ENCODE data around the gene INPP5A.
A peak's percentile ranks its signal among the peaks of the same experiment; 100 is the strongest.
"Not testable (repeated sequence)": the region's sequence is repeated elsewhere in the genome, so short reads cannot be mapped to it uniquely, and the experiment has no call there.

Gene INPP5A

DNA sequence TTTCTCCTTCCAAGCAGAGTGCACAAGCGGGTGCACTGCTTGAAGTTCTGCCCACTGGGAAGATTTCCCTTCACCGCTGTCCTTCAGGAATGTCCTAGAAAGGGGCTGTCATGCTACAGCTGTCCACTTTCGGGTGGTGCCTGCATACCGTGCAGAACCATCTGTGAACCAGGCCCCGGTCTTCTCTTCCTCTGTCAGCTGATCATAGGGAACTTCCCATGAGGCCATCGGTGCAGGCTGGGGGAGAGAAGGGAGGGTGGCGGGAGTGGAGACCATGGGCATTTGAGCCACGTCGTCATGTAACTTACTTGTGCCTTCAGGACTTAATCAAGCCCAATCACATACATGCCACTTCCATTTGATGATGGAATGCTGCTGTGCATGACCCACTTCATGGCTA is 136.7 kb downstream of the INPP5A start:
- no peak for DNase-seq (ENCODE audit: low read depth, low spot score)

DNA sequence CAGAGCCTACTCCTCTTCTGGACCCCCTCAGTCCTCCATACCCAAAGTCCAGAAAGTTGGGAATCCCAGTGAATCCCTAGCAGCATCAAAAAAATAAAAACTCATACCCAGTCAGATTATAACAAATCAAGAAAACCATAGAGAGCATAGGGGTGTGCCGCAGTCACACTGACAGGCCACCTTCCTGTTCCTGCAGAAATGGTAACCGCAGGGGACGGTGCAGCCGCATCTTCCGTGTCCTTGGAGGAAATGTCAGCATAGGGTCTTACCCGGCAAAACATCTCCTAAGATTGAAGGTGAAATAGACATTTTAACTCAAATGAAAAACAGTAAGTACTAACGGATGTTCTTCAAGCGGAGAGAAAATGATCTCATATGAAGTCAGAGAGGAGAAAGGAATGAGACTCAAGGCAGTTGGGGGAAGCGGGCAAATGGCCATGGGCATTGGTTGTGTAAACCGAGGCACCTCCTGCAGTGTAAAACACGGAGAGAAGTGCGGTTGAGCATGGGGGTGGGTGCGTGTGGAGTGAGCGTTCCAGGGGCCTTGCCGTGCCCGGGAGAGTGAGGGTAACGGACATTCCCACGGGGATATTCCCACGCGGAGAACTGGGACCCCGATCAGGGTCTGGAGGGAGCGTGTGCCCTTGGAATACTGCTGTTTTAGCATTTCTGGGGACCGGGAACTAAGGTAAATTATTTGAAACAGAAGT is 137.6 kb downstream of the INPP5A start:
- DNase-seq (ENCODE audit: low read depth, low spot score) = no peak

- DNase-seq (ENCODE audit: low read depth, low spot score) = no peak
These were observed 138.8 kb downstream of the INPP5A start for GRCh38 chr10:132676193-132676891.

DNA sequence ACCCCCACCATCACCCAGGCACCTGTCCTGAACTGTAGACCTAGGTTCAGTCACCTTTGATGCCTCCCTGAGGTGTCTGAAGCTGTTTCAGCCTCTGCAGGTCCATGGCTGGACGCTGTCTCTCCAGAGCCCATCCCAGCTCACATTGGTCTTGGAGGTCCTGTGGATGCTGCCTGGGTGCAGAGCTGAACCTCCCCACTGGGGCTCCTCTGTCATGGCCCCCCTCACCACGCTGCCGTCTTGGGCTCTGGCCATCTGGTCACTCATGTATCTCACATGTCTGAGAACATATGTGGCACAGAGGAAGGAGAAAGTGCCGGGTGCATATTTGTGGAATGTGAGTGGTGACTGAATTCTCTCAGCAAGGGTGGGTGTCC is 139.5 kb downstream of the INPP5A start:
- DNase-seq (ENCODE audit: low read depth, low spot score) = no peak

DNA sequence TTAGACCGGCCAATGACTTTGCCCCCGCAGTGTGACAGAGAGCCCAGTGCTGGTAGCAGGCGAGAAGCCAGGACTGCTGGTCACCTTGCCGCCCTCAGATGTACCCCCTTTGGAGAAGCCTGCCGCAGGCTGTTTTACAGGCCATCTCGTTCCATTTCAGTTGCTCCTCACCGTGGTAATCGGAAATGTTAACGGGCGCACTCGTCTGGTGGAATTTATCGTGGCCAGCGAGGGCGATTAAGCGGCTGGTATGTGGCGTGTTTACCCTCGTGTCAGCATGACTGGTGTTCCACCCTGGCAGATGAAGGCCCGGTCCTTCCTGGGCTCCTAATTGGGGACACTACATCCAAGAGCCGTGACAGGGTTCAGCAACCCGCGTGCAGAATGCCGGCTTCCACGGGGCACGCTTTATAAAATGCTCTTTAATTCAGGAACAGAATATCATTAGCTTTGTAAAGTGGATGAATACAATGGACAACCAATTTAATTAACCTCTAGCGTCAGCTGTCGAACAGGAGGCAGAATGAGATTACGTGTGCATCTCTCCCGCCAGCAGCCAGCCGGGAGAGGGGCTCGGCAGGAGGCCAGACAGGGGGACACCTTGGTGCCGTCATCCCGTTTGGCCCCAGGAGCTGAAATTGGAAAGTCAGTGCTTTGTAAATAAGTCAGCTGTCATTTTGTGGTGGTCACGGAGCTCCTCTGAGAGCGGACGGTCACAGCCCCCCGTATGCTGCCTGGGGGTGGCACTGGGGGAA is 140.1 kb downstream of the INPP5A start:
- peak; percentile 81 for DNase-seq (ENCODE audit: low read depth, low spot score)

DNA sequence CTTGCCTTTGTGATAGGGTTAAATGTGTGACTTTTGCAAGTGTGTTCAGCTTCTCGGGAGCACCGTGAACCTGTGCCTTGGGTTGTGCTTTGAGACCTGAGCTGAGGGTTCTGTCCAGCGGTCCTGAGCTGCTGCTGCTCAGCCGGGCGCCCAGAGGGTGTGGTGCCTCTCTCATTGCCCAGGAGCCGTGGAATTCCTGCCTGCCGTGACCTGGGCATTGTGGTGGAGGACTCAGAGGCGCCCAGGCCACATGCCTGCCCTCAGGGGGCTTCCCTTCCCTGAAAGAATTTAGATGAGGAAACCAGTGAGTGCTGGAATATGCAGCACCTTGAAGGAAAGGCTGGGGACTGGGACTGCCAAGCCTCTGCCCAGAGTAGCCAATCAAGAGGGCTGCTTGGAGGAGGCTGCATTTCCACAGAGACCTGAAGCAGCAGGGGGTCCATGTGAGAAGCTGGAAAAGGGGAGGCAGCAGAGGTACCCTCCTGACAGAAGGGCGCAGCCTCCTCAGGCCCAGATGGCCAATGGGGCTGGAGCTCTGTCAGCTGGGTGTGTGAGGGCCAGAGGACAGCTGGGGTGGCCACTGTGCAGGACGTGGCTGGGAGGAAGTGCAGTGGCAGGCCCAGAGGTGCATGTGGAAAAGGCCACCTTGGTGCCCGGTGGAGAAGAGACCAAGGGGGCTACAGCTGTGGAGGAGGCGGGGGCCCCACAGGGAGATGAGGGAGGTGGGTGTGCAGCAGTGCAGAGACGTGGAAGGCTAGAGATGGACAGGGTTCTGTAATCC is 141.0 kb downstream of the INPP5A start:
- DNase-seq (ENCODE audit: low read depth, low spot score) = no peak

DNA sequence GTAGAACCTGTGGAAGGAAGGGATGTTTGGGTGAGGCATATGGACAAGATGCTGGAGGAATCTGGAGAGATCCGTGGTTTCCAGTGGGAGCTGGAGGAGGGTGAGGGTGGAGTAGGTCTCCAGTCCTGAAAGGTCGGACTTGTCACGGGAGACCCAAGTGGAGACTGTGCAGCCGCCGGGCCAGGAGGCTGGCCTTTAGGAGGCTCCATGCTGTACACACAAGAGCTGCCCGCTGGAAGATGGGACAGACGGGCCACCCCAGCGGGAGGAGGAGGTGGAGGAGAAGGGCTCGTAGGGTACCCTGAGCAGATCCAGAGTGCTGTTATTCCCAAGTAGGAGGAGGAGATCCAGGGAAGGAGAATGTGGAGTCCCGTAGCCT is 141.6 kb downstream of the INPP5A start:
- DNase-seq (ENCODE audit: low read depth, low spot score) = no peak

- DNase-seq (ENCODE audit: low read depth, low spot score) = no peak
These were observed 142.1 kb downstream of the INPP5A start for GRCh38 chr10:132679640-132680039.

GRCh38 chr10:132680741-132681140 is 143.2 kb downstream of the INPP5A start:
- not testable (repeated sequence) for DNase-seq (ENCODE audit: low read depth, low spot score)

DNA sequence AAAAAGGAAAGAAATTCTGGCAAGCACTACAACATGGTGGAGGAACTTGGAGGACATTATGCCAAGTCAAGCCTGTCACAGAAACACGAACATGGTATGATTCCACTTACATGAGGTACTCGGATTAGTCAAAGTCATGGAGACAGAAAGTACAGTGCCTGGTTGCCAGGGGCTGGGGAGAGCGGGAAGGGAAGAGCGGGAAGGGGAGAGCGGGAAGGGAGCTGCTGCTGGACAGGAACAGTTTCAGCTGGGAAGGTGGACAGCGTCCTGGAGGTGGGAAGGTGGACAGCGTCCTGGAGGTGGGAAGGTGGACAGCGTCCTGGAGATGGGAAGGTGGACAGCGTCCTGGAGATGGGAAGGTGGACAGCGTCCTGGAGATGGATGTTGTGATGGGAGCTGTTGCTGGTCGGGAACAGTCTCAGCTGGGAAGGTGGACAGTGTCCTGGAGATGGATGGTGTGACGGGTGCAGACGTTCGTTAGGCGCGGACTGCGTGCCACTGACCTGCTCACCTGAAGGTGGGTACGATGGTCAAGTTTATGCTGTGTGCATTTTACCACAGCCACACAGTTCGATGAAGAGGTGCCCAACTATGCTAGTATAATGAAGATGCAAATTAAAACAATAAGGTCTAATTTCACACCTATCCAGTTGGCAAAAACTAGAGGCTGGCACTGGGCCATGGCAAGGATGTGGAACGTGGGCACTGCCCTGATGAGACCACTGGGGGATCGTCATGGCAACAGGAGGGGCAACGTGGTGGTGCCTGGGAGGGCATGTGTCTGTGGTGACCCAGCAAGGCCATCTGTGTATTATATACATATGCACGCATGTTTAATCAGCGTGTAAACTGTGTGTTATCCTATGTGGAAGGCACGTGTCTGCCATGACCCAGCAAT is 144.5 kb downstream of the INPP5A start:
- DNase-seq (ENCODE audit: low read depth, low spot score) = no peak

- peak; percentile 37 for DNase-seq (ENCODE audit: low read depth, low spot score)
These were observed 146.7 kb downstream of the INPP5A start for GRCh38 chr10:132684164-132684891.

GRCh38 chr10:132685101-132685891 is 147.7 kb downstream of the INPP5A start:
- peak; percentile 87 for DNase-seq (ENCODE audit: low read depth, low spot score)

- no peak for DNase-seq (ENCODE audit: low read depth, low spot score)
These were observed 148.5 kb downstream of the INPP5A start for GRCh38 chr10:132685921-132686680.

DNA sequence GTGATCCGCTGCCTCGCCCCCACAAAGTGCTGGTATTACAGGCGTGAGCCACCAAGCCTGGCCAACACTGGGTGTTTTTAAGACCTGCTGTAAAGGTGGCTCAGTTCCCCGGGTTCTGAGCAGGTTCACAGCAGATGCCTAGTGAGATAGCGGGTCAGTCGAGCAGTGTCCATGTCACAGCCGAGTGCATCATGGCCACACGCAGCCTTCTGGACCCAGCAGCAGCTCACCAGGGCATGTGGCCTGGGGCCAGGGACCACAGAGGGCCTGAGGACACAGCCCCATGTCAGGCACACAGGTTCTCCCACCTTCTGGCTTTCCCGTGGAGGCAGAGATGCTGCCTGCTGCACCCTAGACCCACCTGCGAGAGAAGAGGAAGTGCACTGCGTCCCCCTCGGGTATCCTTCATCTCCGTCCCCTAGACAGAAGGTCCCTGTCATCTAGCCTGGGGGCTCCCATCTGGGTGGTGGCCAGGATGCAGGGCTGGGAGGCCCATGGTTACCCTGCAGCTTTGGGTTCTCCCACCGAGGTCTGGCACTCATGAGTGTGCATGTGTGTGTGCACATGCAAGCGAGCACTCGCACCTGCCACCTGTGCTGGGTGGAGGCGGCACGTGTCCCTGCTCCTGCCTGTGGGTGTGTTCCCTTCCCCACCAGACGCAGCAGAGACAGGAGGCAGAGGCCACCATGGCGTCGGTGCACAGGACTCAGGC is 149.8 kb downstream of the INPP5A start:
- no peak for DNase-seq (ENCODE audit: low read depth, low spot score)

DNA sequence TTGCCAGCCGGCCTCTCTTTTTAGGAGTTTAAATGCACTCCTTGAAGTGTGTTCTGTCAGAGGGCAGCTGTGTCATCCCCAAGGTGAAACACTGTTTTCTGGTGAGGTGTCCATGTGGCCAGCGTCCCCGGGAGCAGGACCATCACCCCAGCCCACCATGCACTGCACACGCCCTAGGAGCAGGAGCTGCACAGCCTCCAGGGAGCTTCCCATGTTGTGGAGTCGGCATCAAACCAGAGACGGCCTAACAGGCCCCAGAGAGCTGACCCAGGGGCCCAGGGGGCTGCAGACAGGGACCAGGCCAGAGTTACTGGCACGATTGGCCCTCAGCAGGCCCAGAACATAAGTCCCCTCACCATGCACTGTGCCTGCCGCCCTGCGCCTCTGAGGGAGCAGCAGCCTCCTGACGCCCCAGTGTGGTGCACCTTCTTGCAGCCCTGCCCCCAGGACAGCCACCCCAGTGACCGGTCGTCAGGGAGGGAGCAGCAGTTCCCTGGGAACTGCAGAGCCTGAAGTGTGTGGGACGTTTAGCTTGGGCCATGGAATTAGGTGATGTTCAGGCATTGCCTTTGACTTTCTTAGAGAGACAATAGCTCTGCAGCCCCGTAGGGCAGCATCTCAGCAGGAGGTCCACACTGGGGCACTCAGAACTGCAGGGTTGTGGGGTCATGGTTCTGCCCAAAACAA is 150.4 kb downstream of the INPP5A start:
- no peak for DNase-seq (ENCODE audit: low read depth, low spot score)

GRCh38 chr10:132688580-132689420 is 151.2 kb downstream of the INPP5A start:
- DNase-seq (ENCODE audit: low read depth, low spot score) = no peak
